DOHH2 (cell line): ENCODE results near the gene NAP1L5.

ENCODE experiments used
- H3F3A ChIP-seq: fragments of 200-600 bp; sonication (generic), shearing (Covaris generic); 2 replicates; pipeline ENCODE4 v1.6.0; 2016; ENCODE audit warnings: antibody characterized with exemption, mild to moderate bottlenecking; ENCODE audit not compliant: control insufficient read depth, insufficient read depth
- H3K27ac ChIP-seq: fragments of 200-600 bp; sonication (generic); 2 replicates; pipeline ENCODE4 v1.5.1; 2014; ENCODE audit warnings: low read depth, mild to moderate bottlenecking, low read length, moderate library complexity
- H3K27me3 ChIP-seq: fragments of 200-600 bp; sonication (generic); 2 replicates; pipeline ENCODE4 v1.6.1; 2014; ENCODE audit warnings: mild to moderate bottlenecking, low read length, mixed read lengths; ENCODE audit not compliant: control insufficient read depth
- H3K36me3 ChIP-seq: fragments of 200-600 bp; sonication (generic); 2 replicates; pipeline ENCODE4 v1.6.1; 2014; ENCODE audit warnings: mild to moderate bottlenecking, low read length, moderate library complexity, mixed read lengths; ENCODE audit not compliant: control insufficient read depth
- H3K4me1 ChIP-seq: fragments of 200-600 bp; sonication (generic); 2 replicates; pipeline ENCODE4 v1.6.1; 2014; ENCODE audit warnings: mild to moderate bottlenecking, low read length, mixed read lengths; ENCODE audit not compliant: control insufficient read depth
- H3K4me2 ChIP-seq: fragments of 200-600 bp; sonication (generic); 2 replicates; pipeline ENCODE4 v1.6.0; 2014; ENCODE audit warnings: mild to moderate bottlenecking, low read length, moderate library complexity
- H3K4me3 ChIP-seq: fragments of 200-600 bp; sonication (generic); 2 replicates; pipeline ENCODE4 v1.5.1; 2014; ENCODE audit warnings: mild to moderate bottlenecking, low read length, mixed read lengths
- H3K79me2 ChIP-seq: fragments of 200-600 bp; sonication (generic); 2 replicates; pipeline ENCODE4 v1.6.1; 2014; ENCODE audit warnings: mild to moderate bottlenecking, low read length, mixed read lengths; ENCODE audit not compliant: control insufficient read depth
- H3K9me2 ChIP-seq: fragments of 200-600 bp; sonication (generic); replicated peaks from 2 replicates; pipeline ENCODE4 v1.6.1; 2014; ENCODE audit warnings: mild to moderate bottlenecking, low read length, mixed read lengths; ENCODE audit not compliant: control insufficient read depth
- H3K9me3 ChIP-seq: fragments of 200-600 bp; sonication (generic); 2 replicates; pipeline ENCODE4 v1.6.1; 2014; ENCODE audit warnings: antibody characterized with exemption, low read length, mixed read lengths; ENCODE audit not compliant: control insufficient read depth, insufficient read depth
- H4K20me1 ChIP-seq: fragments of 200-600 bp; sonication (generic); 2 replicates; pipeline ENCODE4 v1.6.0; 2014; ENCODE audit warnings: low read depth, mild to moderate bottlenecking, antibody characterized with exemption, low read length, moderate library complexity; ENCODE audit not compliant: control insufficient read depth, insufficient read depth
- CTCF ChIP-seq: fragments of 200-600 bp; sonication (generic); IDR thresholded peaks from one replicate; pipeline ENCODE4 v1.5.1; 2014; ENCODE audit warnings: antibody characterized with exemption, mild to moderate bottlenecking, low read depth, low read length; ENCODE audit not compliant: poor library complexity, severe bottlenecking
- EZH2phosphoT487 ChIP-seq: fragments of 200-600 bp; sonication (generic); IDR thresholded peaks from 2 replicates; pipeline ENCODE4 v1.6.1; 2017; ENCODE audit warnings: borderline replicate concordance, mild to moderate bottlenecking, antibody characterized with exemption, low read length, moderate library complexity, mixed read lengths

Gene NAP1L5

GRCh38 chr4:88736264-88736663 lies 38.6 kb upstream of the NAP1L5 start:
- Histone ChIP-seq H3K4me2 (no peak overlapping the region), H3K79me2 (no peaks in the 10 kb centered on the region), H3F3A (no peaks in the 10 kb centered on the region), H3K9me2 (no peaks in the 10 kb centered on the region), H3K4me1 (0 out of 2 replicates have a peak, but pooled peaks cover 3% of the 10 kb centered on the region), H3K36me3 (no peaks in the 10 kb centered on the region), H3K27ac (no peak overlapping the region), H3K27me3 (no peaks in the 10 kb centered on the region), H3K4me3 (no peak overlapping the region), H3K9me3 (no peaks in the 10 kb centered on the region), H4K20me1 (no peaks in the 10 kb centered on the region)
- TF ChIP-seq EZH2phosphoT487 (no peak), CTCF (no peak)

- no peaks in the 10 kb centered on the region for H3K9me2 ChIP-seq
- no peak for TF ChIP-seq EZH2phosphoT487
- TF ChIP-seq CTCF = no peak
- no peak overlapping the region for H3K4me3 ChIP-seq
- H3K36me3 ChIP-seq = no peaks in the 10 kb centered on the region
- no peaks in the 10 kb centered on the region for H3K9me3 ChIP-seq
- H3K79me2 ChIP-seq = no peaks in the 10 kb centered on the region
- no peak overlapping the region for H3K27ac ChIP-seq
- no peaks in the 10 kb centered on the region for H3F3A ChIP-seq
- H4K20me1 ChIP-seq = no peaks in the 10 kb centered on the region
- 0 out of 2 replicates have a peak, but pooled peaks cover 3% of the 10 kb centered on the region for H3K4me1 ChIP-seq
- H3K27me3 ChIP-seq = no peaks in the 10 kb centered on the region
- H3K4me2 ChIP-seq = no peak overlapping the region
These were observed 37.9 kb upstream of the NAP1L5 start for GRCh38 chr4:88735564-88735963.

GRCh38 chr4:88734403-88734949 lies 36.8 kb upstream of the NAP1L5 start:
- no peaks in the 10 kb centered on the region for H3K79me2 ChIP-seq
- TF ChIP-seq CTCF (no peak), EZH2phosphoT487 (no peak)
- no peak overlapping the region for H3K4me2 ChIP-seq
- 0 out of 2 replicates have a peak, but pooled peaks cover 3% of the 10 kb centered on the region for H3K4me1 ChIP-seq
- H3K4me3 ChIP-seq = no peak overlapping the region
- no peaks in the 10 kb centered on the region for H3F3A ChIP-seq
- no peaks in the 10 kb centered on the region for H3K9me2 ChIP-seq
- H4K20me1 ChIP-seq = no peaks in the 10 kb centered on the region
- no peaks in the 10 kb centered on the region for H3K27me3 ChIP-seq
- H3K9me3 ChIP-seq = no peaks in the 10 kb centered on the region
- H3K36me3 ChIP-seq = no peaks in the 10 kb centered on the region
- H3K27ac ChIP-seq = no peak overlapping the region
